ENCODE data around the gene STPG2. TPM values are rescaled to one million over a fixed set of nuclear protein-coding genes. Genes with fewer than 3 reads are reported as not detected.

Gene STPG2
- total and polyA plus RNA-seq, 4 donors: 0.05 to 0.67 (median 0.28) TPM; not detected in 1

DNA sequence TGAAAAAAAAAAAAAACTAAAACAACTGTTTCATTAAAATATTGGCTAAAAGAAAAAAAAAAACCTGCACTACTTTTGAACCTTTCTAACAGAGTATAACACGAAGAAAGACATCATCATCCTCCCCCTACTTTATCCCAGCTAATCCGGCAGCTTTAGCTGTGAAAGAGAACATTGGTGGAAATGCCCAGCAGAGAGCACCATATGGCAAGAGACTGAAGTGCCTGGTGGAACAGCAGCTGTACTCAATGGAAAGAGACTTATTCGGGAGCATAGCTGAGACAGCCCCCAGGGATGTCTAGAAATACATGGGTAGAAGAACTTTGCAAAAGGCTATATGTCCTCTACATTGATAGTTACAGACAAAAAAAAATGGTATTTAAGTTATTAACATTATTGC lies 30.3 kb downstream of the STPG2 start:
- 43% methylated on average over 3 of the region's 3 CpGs for WGBS
- DNase-seq (ENCODE audit: low spot score): no peak
- Histone ChIP-seq H3K4me3 (ENCODE audit: low read depth in 1 of 3, low read length in 3 of 3) (no peak overlapping the region), H3K9me3 (ENCODE audit: control insufficient read depth in 4 of 4, low read length in 3 of 4) (no peaks in the 10 kb centered on the region), H3K27me3 (ENCODE audit: control insufficient read depth in 4 of 4, insufficient read depth in 4 of 4, low read length in 3 of 4) (no peaks in the 10 kb centered on the region), H3K9ac (ENCODE audit: low read depth in 1 of 2, low read length in 2 of 2) (no peak overlapping the region), H3K27ac (ENCODE audit: low read depth in 1 of 2, low read length in 2 of 2) (no peak overlapping the region), H3K4me1 (ENCODE audit: control insufficient read depth in 4 of 4, insufficient read depth in 4 of 4, low read length in 3 of 4) (no peaks in the 10 kb centered on the region), H3K36me3 (ENCODE audit: control insufficient read depth in 4 of 4, insufficient read depth in 3 of 4, low read depth in 1 of 4, low read length in 3 of 4) (no peaks in the 10 kb centered on the region)
- TF ChIP-seq, protein P1, sequence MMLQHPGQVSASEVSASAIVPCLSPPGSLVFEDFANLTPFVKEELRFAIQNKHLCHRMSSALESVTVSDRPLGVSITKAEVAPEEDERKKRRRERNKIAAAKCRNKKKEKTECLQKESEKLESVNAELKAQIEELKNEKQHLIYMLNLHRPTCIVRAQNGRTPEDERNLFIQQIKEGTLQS (IDR thresholded peaks at IDR 0.05): no peak
- TF ChIP-seq NR2F2 (IDR thresholded peaks at IDR 0.05) (no peak), RAD21 (IDR thresholded peaks at IDR 0.05) (peak; percentile 44 to 64)

DNA sequence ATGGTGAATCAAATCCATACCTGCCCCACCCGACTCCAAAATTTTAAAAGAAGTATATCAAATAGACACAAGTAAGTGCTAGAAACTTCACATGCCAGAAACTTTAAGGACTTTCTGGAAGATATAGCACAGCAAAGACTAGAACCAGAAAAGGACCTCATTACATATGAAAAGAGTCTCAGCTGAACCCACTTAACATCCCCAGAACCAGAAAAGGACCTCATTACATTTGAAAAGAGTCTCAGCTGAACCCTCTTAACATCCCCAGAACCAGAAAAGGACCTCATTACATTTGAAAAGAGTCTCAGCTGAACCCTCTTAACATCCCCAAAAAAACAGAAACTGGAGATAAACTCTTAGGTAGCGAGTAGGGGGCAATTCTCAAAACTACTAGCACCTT lies 32.3 kb downstream of the STPG2 start:
- no peaks in the 10 kb centered on the region for H3K9me3 ChIP-seq (ENCODE audit: control insufficient read depth in 4 of 4, low read length in 3 of 4)
- no peaks in the 10 kb centered on the region for H3K36me3 ChIP-seq (ENCODE audit: control insufficient read depth in 4 of 4, insufficient read depth in 3 of 4, low read depth in 1 of 4, low read length in 3 of 4)
- 94% methylated on average over 2 of the region's 2 CpGs for WGBS
- DNase-seq (ENCODE audit: low spot score): no peak
- TF ChIP-seq, protein P1 (IDR thresholded peaks at IDR 0.05): no peak
- TF ChIP-seq NR2F2 (IDR thresholded peaks at IDR 0.05) (no peak), SP1 (IDR thresholded peaks at IDR 0.05) (no peak), GABPA (IDR thresholded peaks at IDR 0.05 in 1 of 2, conservative IDR thresholded peaks at IDR 0.05 in 1 of 2) (no peak), FOXA2 (IDR thresholded peaks at IDR 0.05) (no peak)
- H3K27me3 ChIP-seq (ENCODE audit: control insufficient read depth in 4 of 4, insufficient read depth in 4 of 4, low read length in 3 of 4): no peaks in the 10 kb centered on the region
- no peak overlapping the region for H3K4me3 ChIP-seq (ENCODE audit: low read depth in 1 of 3, low read length in 3 of 3)
- no peaks in the 10 kb centered on the region for H3K4me1 ChIP-seq (ENCODE audit: control insufficient read depth in 4 of 4, insufficient read depth in 4 of 4, low read length in 3 of 4)
- H3K27ac ChIP-seq (ENCODE audit: low read depth in 1 of 2, low read length in 2 of 2): no peak overlapping the region
- H3K9ac ChIP-seq (ENCODE audit: low read depth in 1 of 2, low read length in 2 of 2): no peak overlapping the region

- 91% methylated on average over 5 of the region's 5 CpGs for WGBS
- H3K27me3 ChIP-seq (ENCODE audit: control insufficient read depth in 4 of 4, insufficient read depth in 4 of 4, low read length in 3 of 4): no peaks in the 10 kb centered on the region
- no peaks in the 10 kb centered on the region for H3K9me3 ChIP-seq (ENCODE audit: control insufficient read depth in 4 of 4, low read length in 3 of 4)
- H3K9ac ChIP-seq (ENCODE audit: low read depth in 1 of 2, low read length in 2 of 2): no peak overlapping the region
- H3K27ac ChIP-seq (ENCODE audit: low read depth in 1 of 2, low read length in 2 of 2): no peak overlapping the region
- no peaks in the 10 kb centered on the region for H3K4me1 ChIP-seq (ENCODE audit: control insufficient read depth in 4 of 4, insufficient read depth in 4 of 4, low read length in 3 of 4)
- DNase-seq (ENCODE audit: low spot score): no peak
- no peak for TF ChIP-seq MAX (IDR thresholded peaks at IDR 0.05)
- TF ChIP-seq TAF1 (conservative IDR thresholded peaks at IDR 0.05): no peak
- TF ChIP-seq GABPA (IDR thresholded peaks at IDR 0.05 in 1 of 2, conservative IDR thresholded peaks at IDR 0.05 in 1 of 2): no peak
- TF ChIP-seq RXRA (IDR thresholded peaks at IDR 0.05): no peak
- TF ChIP-seq, protein P1 (IDR thresholded peaks at IDR 0.05): no peak
- TF ChIP-seq NR2F2 (IDR thresholded peaks at IDR 0.05): no peak
- no peak for TF ChIP-seq YY1 (IDR thresholded peaks at IDR 0.05)
- no peak for TF ChIP-seq RAD21 (IDR thresholded peaks at IDR 0.05)
- TF ChIP-seq REST (IDR thresholded peaks at IDR 0.05): no peak
- no peak for TF ChIP-seq FOXA2 (IDR thresholded peaks at IDR 0.05)
- no peak for TF ChIP-seq HNF4A (conservative IDR thresholded peaks at IDR 0.05)
- TF ChIP-seq HNF4G (IDR thresholded peaks at IDR 0.05): no peak
- no peak for TF ChIP-seq JUND (IDR thresholded peaks at IDR 0.05)
- TF ChIP-seq EGR1 (IDR thresholded peaks at IDR 0.05; ENCODE audit: low read depth in 2 of 2): no peak
- TF ChIP-seq FOXA1 (IDR thresholded peaks at IDR 0.05): no peak
- no peak overlapping the region for H3K4me3 ChIP-seq (ENCODE audit: low read depth in 1 of 3, low read length in 3 of 3)
- H3K36me3 ChIP-seq (ENCODE audit: control insufficient read depth in 4 of 4, insufficient read depth in 3 of 4, low read depth in 1 of 4, low read length in 3 of 4): no peaks in the 10 kb centered on the region
These were observed 33.1 kb downstream of the STPG2 start for GRCh38 chr4:98110214-98110613.

Measured in liver (tissue), 9 donors.